Endothelial cell of umbilical vein (primary cell): ENCODE measurements around the gene POU3F1. TPM values are rescaled to one million over a fixed set of nuclear protein-coding genes. Genes with fewer than 3 reads are reported as not detected.

Experiments used
- BruUV-seq: library from RNA; stranded (reverse); fragments of 400-500 nt; replicated peaks from 2 replicates; lab custom pipeline; 2021; lab: Mats Ljungman, UMichigan
- CTCF ChIA-PET: fragments of 300-600, 350-600 bp; sonication (Branson Sonifier 250); formaldehyde crosslinking; loops from one replicate; lab custom pipeline; 2021; ENCODE audit warnings: antibody characterized with exemption, inconsistent platforms; lab: Charles Lee
- POLR2A ChIA-PET: fragments of 300-600, 350-600 bp; sonication (Branson Sonifier 250); formaldehyde crosslinking; loops from one replicate; lab custom pipeline; 2021; ENCODE audit warnings: antibody characterized with exemption, inconsistent platforms; lab: Charles Lee
- DNase-seq: peaks from one replicate; pipeline ENCODE4 v3.0.0-alpha.2; 2011; ENCODE audit warnings: low read depth, low spot score
- FAIRE-seq: peaks from 2 replicates; lab custom pipeline; 2011; peaks lifted over from hg19 to GRCh38; lab: Jason Lieb, UNC
- H2AFZ ChIP-seq: 2 replicates; pipeline ENCODE4 v1.6.0; 2012; ENCODE audit warnings: low read depth, low read length, control low read depth, inconsistent platforms
- H3K27ac ChIP-seq: 2 replicates; pipeline ENCODE4 v1.5.1; 2011; ENCODE audit warnings: low read depth, mild to moderate bottlenecking, control low read depth, low read length, moderate library complexity; ENCODE audit not compliant: insufficient read depth
- H3K27me3 ChIP-seq, 2 experiments: 2 replicates each; pipeline versions ENCODE4 v1.6.0 to v1.6.1; 2011; ENCODE audit warnings: low read length in 2 of 2, mixed read lengths in 1 of 2; ENCODE audit not compliant: control insufficient read depth in 2 of 2, insufficient read depth in 2 of 2
- H3K36me3 ChIP-seq, 2 experiments: 2 replicates in 1 of 2; 3 replicates in 1 of 2; pipeline ENCODE4 v1.5.1; 2011; ENCODE audit warnings: low read length in 2 of 2, mild to moderate bottlenecking in 1 of 2, moderate library complexity in 1 of 2; ENCODE audit not compliant: control insufficient read depth in 2 of 2, insufficient read depth in 2 of 2; ENCODE audit errors: extremely low read depth in 1 of 2
- H3K4me1 ChIP-seq: 3 replicates; pipeline ENCODE4 v1.5.1; 2011; ENCODE audit warnings: mild to moderate bottlenecking, low read length; ENCODE audit not compliant: control insufficient read depth, insufficient read depth; ENCODE audit errors: extremely low read depth
- H3K4me2 ChIP-seq: 2 replicates; pipeline ENCODE4 v1.6.1; 2011; ENCODE audit warnings: low read length, control low read depth, mixed read lengths; ENCODE audit not compliant: insufficient read depth
- H3K4me3 ChIP-seq, 3 experiments: fragments of 200-600 bp in 1 of 3; sonication (generic), shearing (Covaris generic) in 1 of 3; replicated peaks in 1 of 3; 2 replicates each; pipeline ENCODE4 v1.5.1; 2011 to 2016; ENCODE audit warnings: control low read depth in 3 of 3, low read length in 3 of 3, mild to moderate bottlenecking in 2 of 3, inconsistent platforms in 1 of 3, low read depth in 1 of 3, moderate library complexity in 1 of 3; ENCODE audit not compliant: insufficient read depth in 1 of 3
- H3K79me2 ChIP-seq: 2 replicates; pipeline ENCODE4 v1.6.0; 2012; ENCODE audit warnings: low read length, inconsistent platforms; ENCODE audit not compliant: control insufficient read depth, insufficient read depth
- H3K9ac ChIP-seq: replicated peaks from 2 replicates; pipeline ENCODE3; 2011; ENCODE audit warnings: low read length, control low read depth; ENCODE audit not compliant: insufficient read depth; ENCODE audit errors: extremely low read depth
- H3K9me1 ChIP-seq: replicated peaks from 3 replicates; pipeline ENCODE4 v1.6.0; 2011; ENCODE audit warnings: mild to moderate bottlenecking, low read length; ENCODE audit not compliant: control insufficient read depth, insufficient read depth; ENCODE audit errors: extremely low read depth
- H3K9me3 ChIP-seq: replicated peaks from 2 replicates; pipeline ENCODE4 v1.5.1; 2012; ENCODE audit warnings: low read length, inconsistent platforms; ENCODE audit not compliant: control insufficient read depth, insufficient read depth
- H4K20me1 ChIP-seq: replicated peaks from 2 replicates; pipeline ENCODE3; 2011; ENCODE audit warnings: mild to moderate bottlenecking, low read length; ENCODE audit not compliant: control insufficient read depth, insufficient read depth; ENCODE audit errors: extremely low read depth
- CTCF ChIP-seq, 2 donors: IDR thresholded peaks; 1 replicate in 1 of 2; 2 replicates in 1 of 2; pipeline ENCODE4 v1.5.1; 2011; ENCODE audit warnings: low read length in 2 of 2, mild to moderate bottlenecking in 2 of 2, moderate library complexity in 2 of 2, control low read depth in 1 of 2, inconsistent platforms in 1 of 2, low read depth in 1 of 2; ENCODE audit not compliant: insufficient read depth in 1 of 2; ENCODE audit errors: extremely low read depth in 1 of 2
- EZH2 ChIP-seq: IDR thresholded peaks from 2 replicates; pipeline ENCODE4 v1.6.1; 2012; ENCODE audit warnings: borderline replicate concordance, low read depth, mild to moderate bottlenecking, moderate library complexity, low read length, inconsistent platforms; ENCODE audit not compliant: severe bottlenecking
- FOS ChIP-seq: IDR thresholded peaks from 2 replicates; pipeline ENCODE4 v1.6.1; 2011; ENCODE audit warnings: mild to moderate bottlenecking, low read length, moderate library complexity, borderline replicate concordance; ENCODE audit not compliant: insufficient read depth
- GATA2 ChIP-seq: IDR thresholded peaks from 2 replicates; pipeline ENCODE4 v1.7.0; 2011; ENCODE audit warnings: low read depth, mild to moderate bottlenecking, moderate library complexity, mixed read lengths, low read length; ENCODE audit not compliant: insufficient read length, insufficient read depth
- JUN ChIP-seq: IDR thresholded peaks from 2 replicates; pipeline ENCODE4 v1.6.1; 2011; ENCODE audit warnings: borderline replicate concordance, low read depth; ENCODE audit not compliant: insufficient read length, insufficient read depth
- MAX ChIP-seq: IDR thresholded peaks from 2 replicates; pipeline ENCODE4 v1.6.1; 2011; ENCODE audit not compliant: insufficient read depth, insufficient read length
- MYC ChIP-seq: IDR thresholded peaks from one replicate; pipeline ENCODE4 v1.6.1; 2011; ENCODE audit warnings: mild to moderate bottlenecking, low read depth, low read length
- POLR2A ChIP-seq: IDR thresholded peaks from 2 replicates; pipeline ENCODE4 v1.6.1; 2012; ENCODE audit warnings: low read depth, mild to moderate bottlenecking, control low read depth, low read length
- POLR2AphosphoS5 ChIP-seq: IDR thresholded peaks from 2 replicates; pipeline ENCODE4 v1.6.1; 2012; ENCODE audit warnings: low read depth, mild to moderate bottlenecking, control low read depth, low read length, moderate library complexity; ENCODE audit not compliant: insufficient read depth
- dilution Hi-C: fragments of 300-500 bp; cut with MboI; formaldehyde crosslinking; loops from one replicate; pipeline ENCODE4 v1.15.0; 2019; ENCODE audit warnings: low sequenced_read_pairs; ENCODE audit not compliant: extremely low pct_ligation_motif_present
- intact Hi-C: fragments of 100-400 bp; cut with micrococcal nuclease; formaldehyde crosslinking; loops from one replicate; pipeline ENCODE4 v1.10.0; 2022
- polyA plus RNA-seq, 4 experiments: library from polyadenylated mRNA; depleted of rRNA in 3 of 4; stranded (reverse) in 3 of 4; unstranded in 1 of 4; fragments of >200 nt; gene quantifications; 2 replicates each; pipeline versions ENCODE4 v1.2.1 to v1.2.3, GENCODE V29; 2011 to 2012; ENCODE audit warnings: missing spikeins in 1 of 4
- total RNA-seq: library from RNA; stranded (reverse); gene quantifications from 2 replicates; pipeline ENCODE4 v1.2.3, GENCODE V29; 2021

The POU3F1 gene
- total and polyA plus RNA-seq, 2 donors (not counting 3 experiments of a cell fraction or from before 2014, with no cell fraction given), result not detected

GRCh38 chr1:38072858-38073257, 26.3 kb upstream of the POU3F1 start:
- no peak overlapping the region for H3K9ac ChIP-seq
- CTCF ChIA-PET, result interaction anchor here (1.6 to 3.2 kb wide), 7 partner anchors 15 to 762 kb away, joined by 6 to 66 read pairs (median 7); partner anchors contain the start of gene POU3F1
- FAIRE-seq, result no peak
- dilution Hi-C loops (no loop called here), intact Hi-C loops (loop anchor here (1.0 kb wide), 1 partner anchor 47 kb away; no protein-coding TSS in a partner anchor)
- H2AFZ ChIP-seq, result no peak overlapping the region
- TF ChIP-seq FOS (no peak), CTCF (IDR thresholded peaks at IDR 0.05; ENCODE audit: extremely low read depth in 1 of 2, insufficient read depth in 1 of 2, low read depth in 1 of 2, low read length in 2 of 2) (no peak), POLR2AphosphoS5 (no peak), POLR2A (no peak), GATA2 (no peak), MYC (no peak), EZH2 (no peak), MAX (no peak), JUN (no peak)
- no peaks in the 10 kb centered on the region for H3K4me1 ChIP-seq
- no peaks in the 10 kb centered on the region for H3K9me3 ChIP-seq
- no peaks in the 10 kb centered on the region for H4K20me1 ChIP-seq
- H3K36me3 ChIP-seq, result no peaks in the 10 kb centered on the region
- H3K9me1 ChIP-seq, result no peaks in the 10 kb centered on the region
- no peak overlapping the region for H3K4me2 ChIP-seq
- H3K27ac ChIP-seq, result no peak overlapping the region
- H3K4me3 ChIP-seq, result no peak overlapping the region
- H3K27me3 ChIP-seq, result peaks cover 3 to 5% of the 10 kb centered on the region in 2 experiments
- no TSS peak for BruUV-seq
- H3K79me2 ChIP-seq, result no peaks in the 10 kb centered on the region
- DNase-seq, result no peak
- POLR2A ChIA-PET, result no interaction called here
